HG03066 (cell line): ENCODE measurements around the gene BMPR1B.

ENCODE experiments used
- ATAC-seq: cut with Tn5 transposase; IDR thresholded peaks from one replicate; pipeline ENCODE4 v1.9.1; 2021; ENCODE audit warnings: low read depth; ENCODE audit not compliant: unreplicated experiment

BMPR1B gene

GRCh38 chr4:94947681-94948108 is 189.9 kb downstream of the BMPR1B start:
- ATAC-seq, result no peak

DNA sequence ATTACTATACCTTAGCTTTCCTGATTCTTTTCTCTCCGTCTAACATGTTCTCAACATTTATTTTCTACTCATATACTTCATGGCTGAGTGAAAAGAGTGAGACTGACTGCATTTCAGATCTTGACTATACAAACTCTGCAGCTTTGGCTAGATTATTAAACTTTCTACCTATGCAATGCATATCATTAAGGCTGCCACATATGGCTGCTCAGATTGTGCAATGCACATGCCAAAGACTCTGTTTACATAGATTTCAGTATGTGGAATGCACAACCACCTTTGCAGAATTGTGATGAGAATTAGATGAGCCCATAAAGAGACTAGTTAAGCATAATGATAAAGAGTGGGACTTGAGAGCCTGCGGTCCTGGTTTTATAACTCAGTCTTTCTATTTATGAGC is 196.5 kb downstream of the BMPR1B start:
- ATAC-seq, result no peak

- ATAC-seq, result no peak
These were observed 199.3 kb downstream of the BMPR1B start for GRCh38 chr4:94957030-94957429.

GRCh38 chr4:94959307-94959706 is 201.6 kb downstream of the BMPR1B start:
- no peak for ATAC-seq

DNA sequence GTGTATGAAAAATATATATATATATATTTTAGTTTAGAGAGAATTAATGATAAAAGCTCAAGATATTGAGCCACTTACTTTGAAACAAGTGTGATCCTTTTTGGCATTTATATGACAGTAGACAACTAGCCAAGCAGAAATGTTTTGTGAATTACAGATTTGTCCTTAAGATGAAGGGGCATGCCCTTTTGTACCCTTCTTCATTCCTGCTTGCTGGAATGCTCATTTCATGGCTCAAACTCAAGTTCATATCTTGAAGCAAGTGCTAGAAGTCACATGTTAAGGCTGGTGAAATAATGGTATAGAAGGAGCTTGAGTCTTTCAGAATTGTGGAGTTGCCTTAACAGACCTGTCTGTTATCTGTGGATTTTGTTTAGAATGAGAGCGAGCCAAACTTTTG is 203.0 kb downstream of the BMPR1B start:
- ATAC-seq, result no peak

GRCh38 chr4:94961420-94961819 is 203.7 kb downstream of the BMPR1B start:
- ATAC-seq, result no peak

- no peak for ATAC-seq
These were observed 204.7 kb downstream of the BMPR1B start for GRCh38 chr4:94962484-94962883.

GRCh38 chr4:94965852-94966251 is 208.1 kb downstream of the BMPR1B start:
- ATAC-seq, result no peak

GRCh38 chr4:94968493-94968892 is 210.7 kb downstream of the BMPR1B start:
- ATAC-seq, result no peak

GRCh38 chr4:94970650-94971049 is 212.9 kb downstream of the BMPR1B start:
- ATAC-seq, result no peak

GRCh38 chr4:94974773-94975172 is 217.0 kb downstream of the BMPR1B start:
- no peak for ATAC-seq

DNA sequence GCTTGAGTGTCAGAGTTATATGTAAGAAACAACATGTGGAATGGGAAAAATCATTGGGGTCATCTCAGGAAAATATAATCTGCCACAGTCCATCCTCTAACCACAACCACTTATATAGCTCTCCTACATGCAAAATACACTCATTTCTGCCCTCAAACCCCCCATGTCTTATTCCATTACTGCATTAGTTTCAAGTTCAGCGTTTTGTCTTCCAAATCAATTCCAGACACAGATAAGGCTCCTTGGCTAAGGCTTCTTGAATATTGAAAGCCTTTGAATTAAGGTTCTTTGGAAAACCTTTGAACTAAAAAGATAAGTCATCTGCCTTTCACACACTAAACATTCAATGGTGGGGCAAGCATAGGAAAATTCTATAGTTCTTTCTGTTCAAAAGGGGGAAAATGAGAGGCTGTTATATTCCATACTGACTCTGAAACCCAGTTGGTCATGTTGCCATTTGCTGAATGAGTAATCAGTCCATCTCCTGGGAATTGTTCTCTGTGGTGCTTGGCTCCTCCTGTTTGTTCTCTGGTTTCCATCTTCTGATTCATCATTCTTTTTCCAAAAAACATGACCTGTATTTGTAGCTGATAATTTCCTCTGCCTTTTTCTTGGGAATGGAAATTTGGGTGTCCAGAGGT is 218.7 kb downstream of the BMPR1B start:
- no peak for ATAC-seq

DNA sequence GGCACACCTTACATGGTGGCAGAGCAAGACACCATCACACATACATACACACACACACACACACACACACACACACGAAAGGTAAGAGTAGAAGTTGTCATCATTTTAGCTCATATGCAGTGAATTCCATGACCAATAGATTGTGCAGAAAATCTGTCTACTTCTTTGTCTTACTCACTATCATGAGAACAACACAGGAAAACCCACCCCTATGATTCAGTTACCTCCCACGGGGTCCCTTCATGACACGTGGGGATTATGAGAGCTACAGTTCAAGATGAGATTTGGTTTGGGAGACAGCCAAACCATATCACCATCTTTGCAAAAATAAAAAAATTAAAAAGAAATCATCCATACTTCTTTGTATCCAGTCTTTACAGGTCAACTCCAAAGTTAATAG is 221.1 kb downstream of the BMPR1B start:
- no peak for ATAC-seq

GRCh38 chr4:94979621-94980020 is 221.9 kb downstream of the BMPR1B start:
- no peak for ATAC-seq

DNA sequence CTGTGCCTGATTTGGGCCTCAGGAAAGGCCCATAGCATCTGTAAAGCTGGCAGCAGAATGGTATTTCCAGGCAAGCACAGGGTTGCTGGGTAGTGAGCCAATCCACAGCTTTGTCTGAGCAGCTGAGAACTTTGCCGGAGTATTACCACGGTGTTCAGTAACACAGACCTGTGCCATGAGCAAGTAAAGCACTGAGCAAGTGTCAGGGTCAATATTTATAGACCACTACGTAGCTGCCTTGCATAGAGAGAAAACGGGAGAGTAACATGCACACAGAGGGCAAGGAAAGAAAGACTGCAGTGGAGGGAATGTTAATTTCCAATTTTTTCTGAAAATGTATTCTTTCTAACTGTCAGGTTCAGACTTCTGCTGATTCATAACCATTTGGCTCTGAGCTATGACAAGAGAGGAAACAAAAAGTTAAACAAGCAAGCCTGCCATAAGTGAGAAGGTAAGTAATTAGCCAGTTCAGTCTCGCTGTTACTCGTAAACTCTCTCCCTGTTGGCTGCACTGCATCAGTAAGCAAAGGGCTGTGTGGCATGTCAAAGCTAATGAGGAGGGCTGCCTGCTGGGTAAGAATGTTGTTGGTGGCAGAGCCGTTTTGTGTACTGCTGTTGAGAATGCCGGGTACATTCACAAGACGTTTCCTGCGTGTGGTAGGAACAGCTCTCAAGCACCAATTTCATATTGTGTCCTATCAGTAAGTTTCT is 238.1 kb downstream of the BMPR1B start:
- no peak for ATAC-seq

DNA sequence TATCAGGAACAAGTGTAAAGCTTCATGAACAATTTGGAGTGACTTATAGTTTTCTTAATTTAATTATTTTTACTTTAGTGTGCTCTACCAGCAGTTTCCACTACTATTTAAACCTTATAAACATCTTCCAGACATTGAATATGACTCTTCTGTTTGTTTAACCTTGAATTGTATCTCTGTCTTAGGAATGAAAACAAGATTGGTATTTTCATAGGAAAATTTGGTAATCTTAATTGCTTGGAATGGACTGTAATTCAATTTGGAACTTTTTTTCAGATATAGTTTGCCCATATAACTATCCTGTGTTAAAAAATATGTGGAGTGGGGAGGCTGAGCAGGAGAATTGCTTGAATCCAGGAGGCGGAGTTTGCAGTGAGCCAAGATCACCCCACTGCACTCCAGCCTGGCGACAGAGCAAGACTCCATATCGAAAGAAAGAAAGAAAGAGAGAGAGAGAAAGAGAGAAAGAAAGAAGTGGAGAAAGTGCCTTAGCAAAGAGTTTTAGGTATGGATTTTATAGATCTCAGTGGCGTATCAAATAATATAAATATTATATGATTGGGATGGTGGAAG is 242.4 kb downstream of the BMPR1B start:
- ATAC-seq, result no peak

DNA sequence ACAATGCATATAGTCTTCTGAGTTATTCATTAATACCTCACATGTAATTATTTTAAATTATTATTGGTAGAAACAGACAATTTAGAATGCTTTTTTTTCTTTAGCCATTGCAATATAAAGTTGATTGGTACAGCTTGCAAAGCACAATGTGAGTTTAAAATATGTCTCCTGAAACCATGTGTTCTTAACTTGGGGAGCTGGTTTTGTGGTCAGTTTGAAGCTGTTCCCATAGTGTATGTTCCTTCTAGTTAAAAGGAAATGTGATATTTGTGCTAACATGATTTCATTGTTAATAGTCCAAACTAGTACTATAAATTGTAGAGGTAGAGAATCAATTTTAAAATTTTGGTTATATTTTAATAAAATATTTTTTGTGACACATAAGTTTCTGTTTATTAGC is 247.2 kb downstream of the BMPR1B start:
- ATAC-seq, result no peak

DNA sequence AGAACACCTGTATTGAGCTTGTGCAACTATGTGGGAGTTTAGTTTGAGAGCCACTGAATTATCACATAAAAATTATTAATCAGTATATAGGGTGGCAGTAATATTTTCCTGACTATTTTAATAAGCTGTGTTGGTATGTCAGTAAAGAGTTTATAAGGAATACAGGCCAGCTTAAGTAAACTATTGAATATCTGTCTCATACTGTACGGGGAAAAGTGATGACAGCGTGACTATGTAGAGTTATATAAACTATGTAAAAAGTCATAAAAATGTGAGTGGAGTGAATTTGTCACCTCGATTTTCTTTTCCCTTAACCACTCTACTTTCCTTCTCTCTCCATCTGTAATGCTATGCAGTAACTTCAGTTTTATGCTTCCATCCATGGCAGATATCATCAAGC is 250.2 kb downstream of the BMPR1B start:
- no peak for ATAC-seq

DNA sequence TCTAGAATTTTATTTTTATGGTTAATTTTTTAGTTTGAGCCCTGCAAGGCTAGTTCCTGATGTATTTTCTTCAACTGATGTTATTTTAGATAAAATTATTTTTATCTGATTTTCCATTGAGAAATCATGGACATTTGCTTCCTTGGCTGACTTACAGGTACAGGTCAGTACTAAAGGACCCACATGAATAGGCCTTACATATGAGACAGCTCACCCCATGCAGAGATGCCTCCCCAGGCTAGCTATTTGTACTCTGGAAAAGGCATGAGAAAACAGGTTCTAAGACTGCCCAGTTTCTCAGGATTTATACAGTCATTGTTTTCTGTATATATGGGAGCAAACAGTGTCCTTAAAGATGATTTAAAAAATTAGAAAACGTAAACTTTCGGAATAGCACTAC is 255.5 kb downstream of the BMPR1B start:
- no peak for ATAC-seq

DNA sequence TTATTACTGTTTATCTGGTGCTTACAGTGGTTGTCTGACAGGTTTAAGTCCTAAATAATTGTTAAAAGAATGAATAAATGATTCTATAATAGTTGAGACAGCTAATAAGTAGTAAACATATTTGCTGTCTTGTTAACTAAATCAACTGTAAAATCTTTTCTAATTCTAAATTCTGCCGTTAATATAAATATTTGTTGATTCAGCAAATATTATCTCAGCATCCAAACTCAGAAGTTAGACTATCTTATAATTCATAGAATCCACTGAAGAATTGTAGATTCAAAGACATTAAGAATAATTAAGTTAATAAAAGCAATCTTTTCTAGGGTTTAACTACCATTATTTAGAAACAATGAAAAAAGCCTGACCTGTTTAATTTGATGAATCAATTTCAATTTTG is 256.3 kb downstream of the BMPR1B start:
- no peak for ATAC-seq

DNA sequence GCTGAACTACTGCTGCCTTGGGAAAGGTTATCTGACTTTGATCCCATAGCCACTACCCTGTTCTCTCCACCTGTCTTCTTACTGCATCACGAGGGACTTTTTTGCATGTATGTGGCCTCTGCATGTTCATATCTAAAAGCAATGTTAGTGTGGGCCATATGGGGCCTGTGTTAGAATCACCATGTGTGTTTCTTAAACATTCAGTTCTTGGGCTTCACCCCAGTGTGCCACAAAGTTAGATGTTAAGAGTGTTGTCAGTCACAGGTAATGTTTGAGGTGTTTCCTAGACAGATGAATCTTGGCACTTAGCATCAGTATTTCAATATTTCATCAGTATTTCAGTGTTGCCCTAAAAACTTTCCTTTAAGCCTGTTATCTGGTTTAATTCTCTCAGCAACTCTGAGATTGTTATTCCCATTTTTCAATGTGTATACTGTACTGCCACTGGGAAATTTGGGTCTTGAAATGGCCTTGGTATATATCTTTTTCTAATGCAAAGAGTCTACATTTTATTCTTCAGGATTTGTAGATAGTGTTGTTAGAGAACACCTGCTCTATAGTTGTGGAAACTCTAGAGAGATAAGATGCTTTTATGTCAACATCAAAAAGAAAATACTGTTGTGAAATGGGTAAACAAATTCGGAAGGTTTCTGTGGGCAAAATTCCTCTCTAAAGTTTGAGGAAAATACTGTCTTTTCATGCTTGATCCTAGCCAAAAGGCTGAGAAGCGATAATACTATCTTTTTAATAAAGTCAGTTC is 259.7 kb downstream of the BMPR1B start:
- no peak for ATAC-seq
